Measurements from ENCODE around the gene FAM216B. TPM values are rescaled to one million over a fixed set of nuclear protein-coding genes. Genes with fewer than 3 reads are reported as not detected.

Gene FAM216B
- total and polyA plus RNA-seq, 4 donors: 5.6 to 12.7 (median 7.7) TPM

- Histone ChIP-seq H3K4me3 (ENCODE audit: low read depth, low read length) (no peak overlapping the region), H3K36me3 (ENCODE audit: control insufficient read depth, insufficient read depth, low read length) (no peaks in the 10 kb centered on the region), H3K9me3 (ENCODE audit: control insufficient read depth, insufficient read depth, low read length) (no peaks in the 10 kb centered on the region), H3K4me1 (ENCODE audit: control insufficient read depth, insufficient read depth, low read length) (no peaks in the 10 kb centered on the region), H3K27me3 (ENCODE audit: control insufficient read depth, insufficient read depth, low read length) (no peaks in the 10 kb centered on the region), H3K27ac (ENCODE audit: low read depth, low read length) (no peak overlapping the region)
- WGBS (ENCODE audit: insufficient coverage): 80% methylated on average over 1 of the region's 6 CpGs
- peak in 1 of 6 donors; percentile 46 for DNase-seq (ENCODE audit: low read depth in 4 of 6, low spot score in 6 of 6)
Measured at GRCh38 chr13:42798118-42798517, 16.7 kb downstream of the FAM216B start.

GRCh38 chr13:42800109-42800643 lies 18.8 kb downstream of the FAM216B start:
- whole genome bisulfite sequencing (ENCODE audit: insufficient coverage): 79% methylated on average over 2 of the region's 5 CpGs
- H3K4me3 ChIP-seq (ENCODE audit: low read depth, low read length): no peak overlapping the region
- no peaks in the 10 kb centered on the region for H3K27me3 ChIP-seq (ENCODE audit: control insufficient read depth, insufficient read depth, low read length)
- no peak for DNase-seq (ENCODE audit: low read depth in 4 of 6, low spot score in 6 of 6)
- H3K4me1 ChIP-seq (ENCODE audit: control insufficient read depth, insufficient read depth, low read length): no peaks in the 10 kb centered on the region
- H3K36me3 ChIP-seq (ENCODE audit: control insufficient read depth, insufficient read depth, low read length): no peaks in the 10 kb centered on the region
- H3K27ac ChIP-seq (ENCODE audit: low read depth, low read length): no peak overlapping the region
- H3K9me3 ChIP-seq (ENCODE audit: control insufficient read depth, insufficient read depth, low read length): no peaks in the 10 kb centered on the region

- Histone ChIP-seq H3K27ac (ENCODE audit: low read depth, low read length) (no peak overlapping the region), H3K9me3 (ENCODE audit: control insufficient read depth, insufficient read depth, low read length) (no peaks in the 10 kb centered on the region), H3K27me3 (ENCODE audit: control insufficient read depth, insufficient read depth, low read length) (no peaks in the 10 kb centered on the region), H3K4me1 (ENCODE audit: control insufficient read depth, insufficient read depth, low read length) (no peaks in the 10 kb centered on the region), H3K4me3 (ENCODE audit: low read depth, low read length) (no peak overlapping the region), H3K36me3 (ENCODE audit: control insufficient read depth, insufficient read depth, low read length) (no peaks in the 10 kb centered on the region)
- no CpG with 5 or more reads among the region's 2 CpGs for WGBS (ENCODE audit: insufficient coverage)
- no peak for DNase-seq (ENCODE audit: low read depth in 4 of 6, low spot score in 6 of 6)
Measured at GRCh38 chr13:42803563-42804204, 22.3 kb downstream of the FAM216B start.

- no peaks in the 10 kb centered on the region for H3K4me1 ChIP-seq (ENCODE audit: control insufficient read depth, insufficient read depth, low read length)
- H3K27me3 ChIP-seq (ENCODE audit: control insufficient read depth, insufficient read depth, low read length): no peaks in the 10 kb centered on the region
- WGBS (ENCODE audit: insufficient coverage): 77% methylated on average over 4 of the region's 4 CpGs
- no peaks in the 10 kb centered on the region for H3K36me3 ChIP-seq (ENCODE audit: control insufficient read depth, insufficient read depth, low read length)
- no peak overlapping the region for H3K27ac ChIP-seq (ENCODE audit: low read depth, low read length)
- DNase-seq (ENCODE audit: low read depth in 4 of 6, low spot score in 6 of 6): no peak
- no peaks in the 10 kb centered on the region for H3K9me3 ChIP-seq (ENCODE audit: control insufficient read depth, insufficient read depth, low read length)
- H3K4me3 ChIP-seq (ENCODE audit: low read depth, low read length): no peak overlapping the region
Measured at GRCh38 chr13:42804244-42804874, 23.0 kb downstream of the FAM216B start.

GRCh38 chr13:42807241-42807640 lies 25.9 kb downstream of the FAM216B start:
- Histone ChIP-seq H3K36me3 (ENCODE audit: control insufficient read depth, insufficient read depth, low read length) (no peaks in the 10 kb centered on the region), H3K27me3 (ENCODE audit: control insufficient read depth, insufficient read depth, low read length) (no peaks in the 10 kb centered on the region), H3K4me3 (ENCODE audit: low read depth, low read length) (no peak overlapping the region), H3K4me1 (ENCODE audit: control insufficient read depth, insufficient read depth, low read length) (no peaks in the 10 kb centered on the region), H3K27ac (ENCODE audit: low read depth, low read length) (no peak overlapping the region), H3K9me3 (ENCODE audit: control insufficient read depth, insufficient read depth, low read length) (no peaks in the 10 kb centered on the region)
- WGBS (ENCODE audit: insufficient coverage): no CpG with 5 or more reads among the region's 2 CpGs
- no peak for DNase-seq (ENCODE audit: low read depth in 4 of 6, low spot score in 6 of 6)

- 85% methylated on average over 4 of the region's 4 CpGs for WGBS (ENCODE audit: insufficient coverage)
- H3K4me1 ChIP-seq (ENCODE audit: control insufficient read depth, insufficient read depth, low read length): no peaks in the 10 kb centered on the region
- H3K27ac ChIP-seq (ENCODE audit: low read depth, low read length): no peak overlapping the region
- DNase-seq (ENCODE audit: low read depth in 4 of 6, low spot score in 6 of 6): no peak
- no peaks in the 10 kb centered on the region for H3K27me3 ChIP-seq (ENCODE audit: control insufficient read depth, insufficient read depth, low read length)
- H3K4me3 ChIP-seq (ENCODE audit: low read depth, low read length): no peak overlapping the region
- H3K36me3 ChIP-seq (ENCODE audit: control insufficient read depth, insufficient read depth, low read length): no peaks in the 10 kb centered on the region
- no peaks in the 10 kb centered on the region for H3K9me3 ChIP-seq (ENCODE audit: control insufficient read depth, insufficient read depth, low read length)
Measured at GRCh38 chr13:42807866-42808265, 26.5 kb downstream of the FAM216B start.

- H3K4me1 ChIP-seq (ENCODE audit: control insufficient read depth, insufficient read depth, low read length): no peaks in the 10 kb centered on the region
- H3K36me3 ChIP-seq (ENCODE audit: control insufficient read depth, insufficient read depth, low read length): no peaks in the 10 kb centered on the region
- no peak overlapping the region for H3K27ac ChIP-seq (ENCODE audit: low read depth, low read length)
- H3K4me3 ChIP-seq (ENCODE audit: low read depth, low read length): no peak overlapping the region
- 75% methylated on average over 4 of the region's 5 CpGs for WGBS (ENCODE audit: insufficient coverage)
- DNase-seq (ENCODE audit: low read depth in 4 of 6, low spot score in 6 of 6): no peak
- no peaks in the 10 kb centered on the region for H3K27me3 ChIP-seq (ENCODE audit: control insufficient read depth, insufficient read depth, low read length)
- no peaks in the 10 kb centered on the region for H3K9me3 ChIP-seq (ENCODE audit: control insufficient read depth, insufficient read depth, low read length)
Measured at GRCh38 chr13:42808341-42808940, 27.1 kb downstream of the FAM216B start.

GRCh38 chr13:42812316-42812715 lies 30.9 kb downstream of the FAM216B start:
- Histone ChIP-seq H3K4me1 (ENCODE audit: control insufficient read depth, insufficient read depth, low read length) (no peaks in the 10 kb centered on the region), H3K4me3 (ENCODE audit: low read depth, low read length) (no peak overlapping the region), H3K36me3 (ENCODE audit: control insufficient read depth, insufficient read depth, low read length) (no peaks in the 10 kb centered on the region), H3K27me3 (ENCODE audit: control insufficient read depth, insufficient read depth, low read length) (no peaks in the 10 kb centered on the region), H3K9me3 (ENCODE audit: control insufficient read depth, insufficient read depth, low read length) (no peaks in the 10 kb centered on the region), H3K27ac (ENCODE audit: low read depth, low read length) (no peak overlapping the region)
- 64% methylated on average over 5 of the region's 5 CpGs for WGBS (ENCODE audit: insufficient coverage)
- peak in 2 of 6 donors; percentile 8 to 10 for DNase-seq (ENCODE audit: low read depth in 4 of 6, low spot score in 6 of 6)

- no peak overlapping the region for H3K27ac ChIP-seq (ENCODE audit: low read depth, low read length)
- DNase-seq (ENCODE audit: low read depth in 4 of 6, low spot score in 6 of 6): peak in 1 of 6 donors; percentile 57
- no peak overlapping the region for H3K4me3 ChIP-seq (ENCODE audit: low read depth, low read length)
- H3K36me3 ChIP-seq (ENCODE audit: control insufficient read depth, insufficient read depth, low read length): no peaks in the 10 kb centered on the region
- no peaks in the 10 kb centered on the region for H3K4me1 ChIP-seq (ENCODE audit: control insufficient read depth, insufficient read depth, low read length)
- no peaks in the 10 kb centered on the region for H3K9me3 ChIP-seq (ENCODE audit: control insufficient read depth, insufficient read depth, low read length)
- H3K27me3 ChIP-seq (ENCODE audit: control insufficient read depth, insufficient read depth, low read length): no peaks in the 10 kb centered on the region
Measured at GRCh38 chr13:42814868-42815267, 33.5 kb downstream of the FAM216B start.

GRCh38 chr13:42815681-42816080 lies 34.3 kb downstream of the FAM216B start:
- H3K4me3 ChIP-seq (ENCODE audit: low read depth, low read length): no peak overlapping the region
- H3K27me3 ChIP-seq (ENCODE audit: control insufficient read depth, insufficient read depth, low read length): no peaks in the 10 kb centered on the region
- no CpG with 5 or more reads among the region's 3 CpGs for whole genome bisulfite sequencing (ENCODE audit: insufficient coverage)
- no peaks in the 10 kb centered on the region for H3K4me1 ChIP-seq (ENCODE audit: control insufficient read depth, insufficient read depth, low read length)
- no peak overlapping the region for H3K27ac ChIP-seq (ENCODE audit: low read depth, low read length)
- DNase-seq (ENCODE audit: low read depth in 4 of 6, low spot score in 6 of 6): no peak
- no peaks in the 10 kb centered on the region for H3K36me3 ChIP-seq (ENCODE audit: control insufficient read depth, insufficient read depth, low read length)
- H3K9me3 ChIP-seq (ENCODE audit: control insufficient read depth, insufficient read depth, low read length): no peaks in the 10 kb centered on the region

Measured in spinal cord (tissue), 10 donors.